Retina (tissue), 1 donor: ENCODE measurements around the gene AWAT2.
"Not testable (repeated sequence)": the region's sequence is repeated elsewhere in the genome, so short reads cannot be mapped to it uniquely, and the experiment has no call there.

Source experiments
- DNase-seq: peaks from one replicate; pipeline ENCODE4 v3.0.0-alpha.2; 2016

The AWAT2 gene

GRCh38 chrX:70039758-70040157 lies 10.0 kb downstream of the AWAT2 start:
- DNase-seq, result no peak

GRCh38 chrX:70038951-70039350 lies 10.8 kb downstream of the AWAT2 start:
- DNase-seq, result no peak

- no peak for DNase-seq
These were observed 11.2 kb downstream of the AWAT2 start for GRCh38 chrX:70038515-70038914.

- no peak for DNase-seq
These were observed 15.1 kb downstream of the AWAT2 start for GRCh38 chrX:70034646-70035045.

GRCh38 chrX:70033348-70034051 lies 16.2 kb downstream of the AWAT2 start:
- DNase-seq, result peak; percentile 8

- peak; percentile 3 for DNase-seq
These were observed 16.9 kb downstream of the AWAT2 start for GRCh38 chrX:70032792-70033191.

- DNase-seq, result peak; percentile 48
These were observed 19.4 kb downstream of the AWAT2 start for GRCh38 chrX:70030301-70030767.

GRCh38 chrX:70029863-70030262 lies 19.9 kb downstream of the AWAT2 start:
- no peak for DNase-seq

GRCh38 chrX:70026851-70027200 lies 22.9 kb downstream of the AWAT2 start:
- DNase-seq, result no peak

GRCh38 chrX:70026112-70026850 lies 23.5 kb downstream of the AWAT2 start:
- DNase-seq, result no peak

- no peak for DNase-seq
These were observed 24.3 kb downstream of the AWAT2 start for GRCh38 chrX:70025464-70025863.

GRCh38 chrX:70022616-70023015 lies 27.1 kb downstream of the AWAT2 start:
- no peak for DNase-seq

GRCh38 chrX:70016513-70016912 lies 33.2 kb downstream of the AWAT2 start:
- no peak for DNase-seq

GRCh38 chrX:70013466-70014381 lies 36.0 kb downstream of the AWAT2 start:
- no peak for DNase-seq

- no peak for DNase-seq
These were observed 37.0 kb downstream of the AWAT2 start for GRCh38 chrX:70012756-70013155.

- no peak for DNase-seq
These were observed 39.8 kb downstream of the AWAT2 start for GRCh38 chrX:70009970-70010369.

GRCh38 chrX:70009049-70009448 lies 40.7 kb downstream of the AWAT2 start:
- DNase-seq, result no peak

GRCh38 chrX:70007946-70008345 lies 41.8 kb downstream of the AWAT2 start:
- no peak for DNase-seq

- DNase-seq, result no peak
These were observed 47.9 kb downstream of the AWAT2 start for GRCh38 chrX:70001708-70002341.

- DNase-seq, result no peak
These were observed 48.5 kb downstream of the AWAT2 start for GRCh38 chrX:70001269-70001668.

- not testable (repeated sequence) for DNase-seq
These were observed 51.4 kb downstream of the AWAT2 start for GRCh38 chrX:69998299-69998698.

GRCh38 chrX:69996113-69996468 lies 53.6 kb downstream of the AWAT2 start:
- DNase-seq, result no peak
